ENCODE data around the gene TESMIN.

GRCh38 chr11:68778205-68778604, 26.9 kb upstream of the TESMIN start:
- no peak for TF ChIP-seq CTCF (conservative IDR thresholded peaks at IDR 0.05)
- no peak for TF ChIP-seq ZFX (IDR thresholded peaks at IDR 0.05)
